HUES6 (cell line): ENCODE measurements around the gene CAPN7.

Source experiments
- H3K27ac ChIP-seq: 2 replicates; pipeline ENCODE4 v1.7.0; 2013; ENCODE audit warnings: low read depth, mild to moderate bottlenecking, low read length, inconsistent platforms
- H3K27me3 ChIP-seq: 2 replicates; pipeline ENCODE4 v1.6.1; 2013; ENCODE audit warnings: low read length; ENCODE audit not compliant: control insufficient read depth, insufficient read depth
- H3K36me3 ChIP-seq: 2 replicates; pipeline ENCODE4 v1.6.1; 2013; ENCODE audit warnings: low read length; ENCODE audit not compliant: control insufficient read depth, insufficient read depth
- H3K4me1 ChIP-seq: 2 replicates; pipeline ENCODE4 v1.6.1; 2013; ENCODE audit warnings: low read length; ENCODE audit not compliant: control insufficient read depth, insufficient read depth
- H3K4me3 ChIP-seq: 2 replicates; pipeline ENCODE4 v1.5.1; 2013; ENCODE audit warnings: low read depth, low read length
- H3K9ac ChIP-seq: one replicate; pipeline ENCODE4 v1.6.1; 2013; ENCODE audit warnings: mild to moderate bottlenecking, low read length
- H3K9me3 ChIP-seq: 2 replicates; pipeline ENCODE4 v1.6.1; 2013; ENCODE audit warnings: low read depth, low read length; ENCODE audit not compliant: control insufficient read depth, insufficient read depth

CAPN7 gene

DNA sequence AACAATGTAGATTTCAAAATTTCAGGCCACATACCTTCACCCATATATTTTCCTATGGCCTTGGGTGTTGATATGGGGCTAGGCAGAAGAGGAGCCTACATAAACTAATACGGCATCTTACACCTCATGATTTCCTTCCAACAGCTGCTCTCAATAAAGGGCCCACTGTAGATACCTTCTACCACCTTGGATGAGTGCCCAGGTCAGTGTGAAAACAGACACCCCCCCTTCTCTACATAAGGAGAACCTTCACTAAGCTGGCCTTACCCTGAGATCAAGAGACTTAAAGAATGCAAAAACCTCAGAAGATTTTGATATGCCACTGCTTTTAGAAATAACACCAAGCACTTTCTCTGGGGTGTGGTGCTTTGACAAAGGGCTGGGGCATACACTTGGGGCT, 83.6 kb downstream of the CAPN7 start:
- Histone ChIP-seq H3K27me3 (no peaks in the 10 kb centered on the region), H3K4me1 (0 out of 2 replicates have a peak, but pooled peaks cover 8% of the 10 kb centered on the region), H3K9me3 (no peaks in the 10 kb centered on the region), H3K27ac (no peak overlapping the region), H3K4me3 (no peak overlapping the region), H3K36me3 (no peaks in the 10 kb centered on the region), H3K9ac (no peak overlapping the region)

DNA sequence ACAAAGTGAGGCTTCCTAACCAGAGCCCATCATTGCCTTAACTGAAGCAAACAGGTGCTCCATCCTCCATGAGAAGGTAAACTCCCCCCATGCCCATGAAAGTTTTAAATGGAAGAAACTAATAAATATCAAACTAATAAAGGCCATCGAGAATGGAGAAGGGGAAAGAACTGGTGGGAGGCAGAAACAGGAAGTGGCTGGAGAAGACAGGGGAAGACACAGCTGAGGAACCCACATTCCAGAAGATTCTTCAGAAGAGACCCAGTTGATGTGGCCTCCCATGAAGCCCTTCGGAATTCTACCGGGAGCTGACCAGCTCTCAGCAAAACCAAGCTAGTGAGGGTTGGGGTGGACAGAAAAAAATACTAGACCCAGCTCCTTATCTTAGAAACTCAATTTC, 84.7 kb downstream of the CAPN7 start:
- 0 out of 2 replicates have a peak, but pooled peaks cover 5% of the 10 kb centered on the region for H3K4me1 ChIP-seq
- H3K9ac ChIP-seq = no peak overlapping the region
- H3K27me3 ChIP-seq = no peaks in the 10 kb centered on the region
- H3K4me3 ChIP-seq = no peak overlapping the region
- no peaks in the 10 kb centered on the region; the same call in 1 of the 2 replicates for H3K36me3 ChIP-seq
- H3K27ac ChIP-seq = no peak overlapping the region
- H3K9me3 ChIP-seq = no peaks in the 10 kb centered on the region

DNA sequence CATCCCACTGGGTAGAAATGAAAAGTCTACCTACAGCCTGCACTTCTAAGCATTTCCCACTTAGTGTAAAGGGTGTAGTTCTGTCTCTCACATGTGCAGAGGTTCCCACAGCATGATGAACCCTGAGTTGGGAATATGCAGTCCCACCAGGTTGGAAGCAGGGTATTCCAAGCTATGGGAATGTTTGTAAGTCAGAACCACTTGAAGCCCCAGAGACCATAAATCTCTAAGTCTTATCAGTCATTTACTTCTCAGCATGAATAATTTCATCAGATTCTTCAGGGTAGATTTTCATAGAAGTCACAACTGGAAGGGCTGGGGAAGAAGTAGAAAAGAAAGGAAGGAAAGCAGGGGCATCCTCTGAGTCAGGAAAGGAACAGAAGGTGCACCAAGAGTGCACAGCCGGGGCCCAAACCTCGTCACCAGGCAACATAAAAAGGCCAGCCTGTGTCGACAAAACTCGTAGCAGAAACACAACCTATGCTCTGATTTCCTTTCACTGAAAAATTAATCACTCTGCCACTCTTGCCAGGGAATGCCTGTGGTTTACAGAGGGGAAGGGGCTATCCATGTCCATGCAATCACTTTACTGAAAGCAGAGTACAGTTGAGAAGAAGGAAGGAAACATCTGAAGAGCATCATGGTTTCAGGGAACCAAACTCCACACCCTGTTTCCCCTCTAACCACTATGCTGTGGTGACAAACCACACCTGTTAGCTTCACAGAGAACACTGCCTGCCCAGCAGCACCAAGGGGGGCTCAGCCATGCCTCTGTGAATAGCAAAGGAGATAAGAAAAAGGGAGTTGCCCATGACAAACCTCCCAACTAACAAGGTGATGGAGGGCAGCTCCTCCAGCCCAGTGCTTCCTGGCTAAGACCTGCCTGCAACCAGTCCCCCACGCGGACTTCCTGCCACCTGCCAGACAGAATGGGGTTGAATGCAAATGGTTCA, 85.8 kb downstream of the CAPN7 start:
- H3K4me1 ChIP-seq = no peaks in the 10 kb centered on the region
- no peak overlapping the region for H3K27ac ChIP-seq
- H3K27me3 ChIP-seq = no peaks in the 10 kb centered on the region
- H3K36me3 ChIP-seq = no peaks in the 10 kb centered on the region; the same call in 1 of the 2 replicates
- H3K9me3 ChIP-seq = no peaks in the 10 kb centered on the region
- H3K4me3 ChIP-seq = no peak overlapping the region
- no peak overlapping the region for H3K9ac ChIP-seq

DNA sequence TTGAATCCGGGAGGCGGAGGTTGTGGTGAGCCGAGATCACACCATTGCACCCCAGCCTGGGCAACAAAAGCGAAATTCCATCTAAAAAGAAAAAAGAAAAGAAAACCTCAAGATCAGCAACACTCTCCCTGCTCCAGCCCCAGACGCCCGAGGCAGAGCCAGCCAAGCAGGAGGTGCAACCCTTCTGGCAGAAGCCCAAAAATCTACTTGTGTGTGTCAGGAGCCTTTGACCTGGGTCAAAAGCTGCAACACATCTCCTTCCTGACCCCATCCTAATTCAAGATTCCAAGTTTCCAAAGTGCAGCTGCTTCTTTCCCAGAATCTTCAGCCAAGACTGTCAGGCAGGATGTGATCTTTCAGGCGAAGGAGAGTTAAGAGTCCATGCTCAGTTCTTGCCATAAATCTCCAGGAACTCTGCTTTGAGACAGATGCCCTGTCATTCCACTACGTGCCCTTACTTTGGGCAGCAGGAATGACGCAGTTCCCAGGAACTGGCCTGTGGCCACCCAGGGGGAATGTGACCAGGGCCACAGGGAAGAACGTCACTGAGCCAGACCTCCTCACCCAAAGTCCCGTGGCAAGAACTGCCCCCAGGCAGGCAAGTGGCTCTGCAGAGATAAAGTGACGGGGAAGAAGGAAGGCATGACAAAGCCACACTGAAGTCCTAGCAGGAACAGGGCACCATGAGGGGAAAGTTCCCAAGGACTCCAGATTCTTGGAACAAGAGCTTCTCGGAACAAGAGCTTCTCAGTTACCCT, 86.9 kb downstream of the CAPN7 start:
- no peak overlapping the region for H3K9ac ChIP-seq
- H3K36me3 ChIP-seq = no peaks in the 10 kb centered on the region; the same call in 1 of the 2 replicates
- no peak overlapping the region for H3K4me3 ChIP-seq
- no peak overlapping the region for H3K27ac ChIP-seq
- H3K27me3 ChIP-seq = no peaks in the 10 kb centered on the region
- no peaks in the 10 kb centered on the region for H3K4me1 ChIP-seq
- no peaks in the 10 kb centered on the region for H3K9me3 ChIP-seq

DNA sequence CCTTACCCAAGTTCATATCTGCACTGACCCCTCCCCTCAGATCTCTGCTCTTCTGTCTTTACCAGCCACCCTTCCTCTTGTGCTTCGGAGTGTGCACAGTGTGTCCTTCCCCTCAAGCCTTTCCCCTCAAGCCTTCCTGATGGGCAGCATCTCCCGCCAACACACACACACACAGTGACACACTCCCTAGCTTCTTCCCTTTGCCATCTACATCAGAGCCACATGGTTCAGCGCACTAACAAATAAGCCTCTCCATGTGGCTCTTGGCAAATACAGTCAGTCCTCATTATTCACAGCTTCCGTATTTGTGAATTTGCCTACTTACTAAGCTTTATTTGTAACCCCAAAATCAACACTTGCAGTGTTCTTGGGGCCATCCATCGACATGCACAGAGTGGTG, 88.9 kb downstream of the CAPN7 start:
- Histone ChIP-seq H3K4me3 (no peak overlapping the region), H3K36me3 (no peaks in the 10 kb centered on the region; the same call in 1 of the 2 replicates), H3K9ac (no peak overlapping the region), H3K9me3 (no peaks in the 10 kb centered on the region), H3K4me1 (no peaks in the 10 kb centered on the region), H3K27me3 (no peaks in the 10 kb centered on the region), H3K27ac (no peak overlapping the region)

DNA sequence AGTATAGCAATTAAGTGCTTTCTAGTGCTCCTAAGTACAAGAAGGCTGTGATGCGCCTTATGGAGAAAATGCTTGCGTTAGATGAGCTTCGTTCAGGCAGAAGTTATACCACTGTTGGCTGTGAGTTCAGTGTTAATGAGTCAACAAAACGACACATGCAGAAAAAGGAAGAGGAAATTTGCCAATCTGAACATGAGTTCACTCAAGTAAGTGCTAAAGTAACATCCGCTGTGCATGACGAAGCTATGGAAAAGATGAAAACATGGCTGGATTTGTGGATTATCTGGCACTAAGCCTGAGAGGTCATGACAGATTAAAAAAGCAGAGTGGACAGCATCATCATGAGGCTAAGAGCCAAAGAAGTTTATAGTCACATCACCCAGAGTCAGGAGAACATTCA, 89.5 kb downstream of the CAPN7 start:
- Histone ChIP-seq H3K9me3 (no peaks in the 10 kb centered on the region), H3K36me3 (no peaks in the 10 kb centered on the region; the same call in 1 of the 2 replicates), H3K27ac (no peak overlapping the region), H3K4me3 (no peak overlapping the region), H3K9ac (no peak overlapping the region), H3K4me1 (peaks cover 2% of the 10 kb centered on the region; the same call in 1 of the 2 replicates), H3K27me3 (no peaks in the 10 kb centered on the region)

DNA sequence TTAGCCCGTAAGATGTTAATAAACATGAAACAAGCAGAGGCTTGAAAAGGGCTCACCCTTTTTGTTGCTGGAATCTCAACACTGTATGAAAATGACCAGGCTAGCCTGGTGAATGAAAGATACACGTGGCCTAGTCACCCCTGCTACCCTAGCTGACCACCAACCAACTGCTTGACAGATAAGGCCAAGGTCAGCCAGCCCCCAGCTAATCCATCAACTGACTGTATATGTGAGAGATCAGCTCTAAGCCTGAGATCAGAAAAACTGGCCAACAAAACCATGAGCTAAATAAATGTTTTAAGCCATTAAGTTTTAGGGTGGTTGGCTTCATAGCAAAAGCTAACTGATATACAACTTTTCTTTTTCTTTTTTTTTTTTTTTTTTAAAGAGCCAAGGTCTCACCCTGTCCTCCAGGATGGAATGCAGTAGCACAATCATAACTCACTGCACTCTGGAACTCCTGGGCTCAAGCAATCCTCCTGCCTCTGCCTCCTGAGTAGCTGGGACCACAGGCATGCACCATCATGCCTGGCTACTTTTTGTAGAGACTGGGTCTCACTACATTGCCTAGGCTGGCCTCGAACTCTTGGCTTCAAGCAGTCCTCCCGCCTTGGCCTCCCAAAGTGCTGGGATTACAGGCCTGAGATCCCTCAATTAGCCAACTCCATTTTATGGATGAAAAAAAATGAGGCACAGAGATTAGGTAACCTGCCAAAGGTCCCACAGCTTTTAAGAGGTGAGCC, 91.7 kb downstream of the CAPN7 start:
- no peaks in the 10 kb centered on the region for H3K9me3 ChIP-seq
- no peak overlapping the region for H3K4me3 ChIP-seq
- no peak overlapping the region for H3K27ac ChIP-seq
- H3K9ac ChIP-seq = no peak overlapping the region
- peaks cover 8% of the 10 kb centered on the region; the same call in 1 of the 2 replicates for H3K4me1 ChIP-seq
- no peaks in the 10 kb centered on the region for H3K27me3 ChIP-seq
- H3K36me3 ChIP-seq = peaks cover 4% of the 10 kb centered on the region; the same call in 1 of the 2 replicates

DNA sequence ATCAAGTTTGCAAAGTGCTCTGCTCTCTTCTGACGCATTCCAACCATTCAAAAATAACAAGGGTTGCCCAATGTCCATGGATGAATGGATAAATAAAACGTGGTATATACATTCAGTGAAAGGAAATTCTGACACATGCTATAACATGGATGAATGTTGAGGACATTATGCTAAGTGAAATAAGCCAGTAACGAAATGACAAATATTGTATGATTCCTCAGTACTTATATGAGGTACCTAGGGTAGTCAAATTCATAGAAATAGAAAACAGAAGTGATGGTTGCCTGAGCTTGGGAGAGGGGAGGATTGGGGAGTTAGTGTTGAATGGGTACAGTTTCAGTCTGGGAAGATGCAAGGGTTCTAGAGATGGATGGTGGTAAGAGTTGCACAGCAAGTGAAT, 92.5 kb downstream of the CAPN7 start:
- Histone ChIP-seq H3K4me1 (peaks cover 8% of the 10 kb centered on the region; the same call in 1 of the 2 replicates), H3K4me3 (no peak overlapping the region), H3K36me3 (peaks cover 9% of the 10 kb centered on the region; the same call in 1 of the 2 replicates), H3K27me3 (no peaks in the 10 kb centered on the region), H3K9me3 (no peaks in the 10 kb centered on the region), H3K9ac (no peak overlapping the region), H3K27ac (no peak overlapping the region)

DNA sequence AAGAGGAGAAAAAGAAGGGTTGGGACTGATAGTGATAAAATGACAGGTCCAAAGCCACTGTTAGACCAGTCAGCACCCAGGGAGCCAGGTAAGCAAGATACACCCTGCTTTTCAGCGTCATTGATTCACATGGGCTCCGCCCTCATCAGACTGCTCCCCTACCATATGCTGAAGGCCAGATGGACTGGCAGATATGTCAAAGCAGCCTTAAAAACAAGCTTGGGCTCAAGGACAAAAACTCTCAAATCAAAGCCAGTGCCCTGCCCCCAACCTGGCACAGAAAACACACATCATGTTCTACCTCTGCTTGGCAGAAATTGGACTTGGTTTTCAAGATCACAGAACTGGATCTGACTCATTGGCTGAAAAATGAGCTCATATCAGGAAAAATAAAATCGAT, 93.0 kb downstream of the CAPN7 start:
- no peaks in the 10 kb centered on the region for H3K27me3 ChIP-seq
- no peaks in the 10 kb centered on the region for H3K9me3 ChIP-seq
- H3K9ac ChIP-seq = no peak overlapping the region
- H3K4me1 ChIP-seq = peaks cover 8% of the 10 kb centered on the region; the same call in 1 of the 2 replicates
- H3K36me3 ChIP-seq = peaks cover 12% of the 10 kb centered on the region; the same call in 1 of the 2 replicates
- no peak overlapping the region for H3K27ac ChIP-seq
- H3K4me3 ChIP-seq = no peak overlapping the region

DNA sequence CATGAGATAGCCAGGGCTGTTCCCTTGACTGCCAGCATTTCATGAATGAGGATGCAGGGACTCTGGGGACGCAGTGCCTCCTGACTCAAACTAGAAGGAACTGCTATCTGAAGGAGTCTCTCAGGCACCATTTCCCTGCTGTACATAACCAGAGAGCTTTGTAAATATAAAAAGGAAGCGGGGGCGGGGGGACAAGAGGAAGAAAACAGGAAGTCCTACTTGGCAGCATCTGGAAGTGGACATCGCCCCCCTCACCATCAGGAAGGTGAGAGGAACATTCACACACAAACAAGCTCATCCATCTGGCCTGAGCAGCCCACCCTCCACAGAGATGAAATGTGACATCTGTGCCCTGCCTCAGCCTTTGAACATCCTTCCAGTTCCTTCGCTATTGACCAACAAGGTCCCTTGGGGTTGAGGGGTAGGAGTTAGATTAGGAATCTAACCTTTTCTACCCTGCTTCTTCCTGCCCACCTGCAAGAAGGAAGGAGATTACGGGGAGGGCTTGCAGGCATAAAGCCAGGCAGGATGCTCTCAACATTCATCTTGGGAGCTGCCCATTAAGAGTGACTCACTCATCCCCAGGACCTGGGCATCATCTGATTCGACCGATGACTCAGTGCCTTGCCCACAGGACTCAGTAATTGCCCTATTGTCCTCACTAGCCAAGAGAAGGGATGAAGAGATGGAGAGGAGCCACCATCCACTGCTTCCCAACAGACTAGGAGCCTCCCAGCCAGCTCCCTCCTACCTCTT, 94.5 kb downstream of the CAPN7 start:
- Histone ChIP-seq H3K27me3 (no peaks in the 10 kb centered on the region), H3K36me3 (peaks cover 12% of the 10 kb centered on the region; the same call in 1 of the 2 replicates), H3K9me3 (no peaks in the 10 kb centered on the region), H3K4me1 (peaks cover 13% of the 10 kb centered on the region; the same call in 1 of the 2 replicates), H3K27ac (no peak overlapping the region), H3K9ac (no peak overlapping the region), H3K4me3 (no peak overlapping the region)
